ENCODE measurements around the gene KRTAP9-4.
"Not testable (repeated sequence)": the region's sequence is repeated elsewhere in the genome, so short reads cannot be mapped to it uniquely, and the experiment has no call there.

KRTAP9-4 gene, protein sequence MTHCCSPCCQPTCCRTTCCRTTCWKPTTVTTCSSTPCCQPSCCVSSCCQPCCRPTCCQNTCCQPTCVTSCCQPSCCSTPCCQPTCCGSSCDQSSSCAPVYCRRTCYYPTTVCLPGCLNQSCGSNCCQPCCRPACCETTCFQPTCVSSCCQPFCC

DNA sequence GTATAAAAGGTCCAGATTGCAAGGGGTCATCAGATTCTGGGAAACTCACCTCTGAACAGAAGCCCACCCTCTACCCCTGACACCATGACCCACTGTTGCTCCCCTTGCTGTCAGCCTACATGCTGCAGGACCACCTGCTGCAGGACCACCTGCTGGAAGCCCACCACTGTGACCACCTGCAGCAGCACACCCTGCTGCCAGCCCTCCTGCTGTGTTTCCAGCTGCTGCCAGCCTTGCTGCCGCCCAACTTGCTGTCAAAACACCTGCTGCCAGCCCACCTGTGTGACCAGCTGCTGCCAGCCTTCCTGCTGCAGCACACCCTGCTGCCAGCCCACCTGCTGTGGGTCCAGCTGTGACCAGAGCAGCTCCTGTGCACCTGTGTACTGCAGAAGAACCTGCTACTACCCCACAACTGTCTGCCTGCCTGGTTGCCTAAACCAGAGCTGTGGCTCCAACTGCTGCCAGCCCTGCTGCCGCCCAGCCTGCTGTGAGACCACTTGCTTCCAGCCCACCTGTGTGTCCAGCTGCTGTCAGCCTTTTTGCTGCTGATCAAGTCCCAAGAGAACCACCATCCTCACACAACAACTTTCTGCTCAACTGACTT, at the start of gene KRTAP9-4:
TSS of gene KRTAP9-4 (plus strand) at position 51 of the 604 bp plus-strand sequence. CDS start at position 85, 34 bp downstream.
- in situ Hi-C loops (cut with MboI; ENCODE audit: low sequenced_read_pairs), result not testable (repeated sequence)

DNA sequence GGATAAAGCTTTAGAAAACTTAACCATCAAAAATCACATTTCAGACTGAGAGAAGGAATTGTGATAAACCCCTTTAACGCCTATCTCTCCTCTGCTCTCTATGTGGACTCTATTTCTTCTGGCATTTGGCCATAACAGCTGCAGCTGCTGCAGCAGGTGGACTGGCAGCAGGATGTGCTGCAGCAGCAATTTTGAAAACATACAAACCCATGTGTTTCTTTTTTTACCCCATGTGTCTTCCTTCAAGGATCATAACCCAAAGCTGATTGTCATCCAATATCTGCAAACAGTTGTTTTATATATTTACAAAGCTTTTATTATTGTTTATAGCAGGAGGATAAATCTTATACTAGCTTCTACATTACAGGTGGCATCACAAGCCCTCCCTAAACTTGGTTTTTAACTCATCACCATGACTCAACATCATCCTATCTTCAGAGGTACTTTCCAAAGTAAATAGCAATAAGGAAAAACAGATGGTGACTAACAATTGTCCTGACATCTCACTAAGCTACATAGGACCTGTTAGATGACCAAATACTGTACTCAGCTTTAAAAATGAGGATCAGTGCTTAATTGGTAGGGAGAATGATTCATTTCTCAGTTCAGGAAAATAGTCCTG, 37.5 kb upstream of the KRTAP9-4 start:
- in situ Hi-C loops (cut with MboI; ENCODE audit: low sequenced_read_pairs), result no loop called here

DNA sequence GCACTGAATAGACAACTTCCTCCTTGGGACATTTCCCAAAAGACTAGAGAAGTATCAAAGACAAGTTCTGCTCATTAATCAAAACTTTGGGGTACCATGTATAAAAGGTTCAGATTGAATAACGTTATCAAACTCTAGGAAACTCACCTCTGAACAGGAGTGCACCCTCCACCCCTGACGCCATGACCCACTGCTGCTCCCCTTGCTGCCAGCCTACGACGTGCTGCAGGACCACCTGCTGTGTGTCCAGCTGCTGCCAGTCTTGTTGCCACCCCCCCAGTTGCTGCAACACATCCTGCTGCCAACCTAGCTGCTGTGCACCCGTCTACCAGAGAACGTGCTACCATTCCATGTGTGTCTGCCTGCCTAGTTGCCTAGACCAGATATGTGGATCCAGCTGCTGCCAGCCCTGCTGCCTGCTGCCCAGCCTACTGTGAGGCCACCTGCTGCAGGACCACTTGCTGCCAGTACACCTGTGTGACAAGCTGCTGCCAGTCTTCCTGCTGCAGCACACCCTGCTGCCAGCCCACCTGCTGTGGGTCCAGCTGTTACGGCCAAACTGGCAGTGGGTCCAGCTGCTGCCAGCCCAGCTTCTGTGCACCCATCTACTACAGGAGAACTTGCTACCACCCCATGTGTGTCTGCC, 36.8 kb upstream of the KRTAP9-4 start:
- in situ Hi-C loops (cut with MboI; ENCODE audit: low sequenced_read_pairs), result no loop called here

DNA sequence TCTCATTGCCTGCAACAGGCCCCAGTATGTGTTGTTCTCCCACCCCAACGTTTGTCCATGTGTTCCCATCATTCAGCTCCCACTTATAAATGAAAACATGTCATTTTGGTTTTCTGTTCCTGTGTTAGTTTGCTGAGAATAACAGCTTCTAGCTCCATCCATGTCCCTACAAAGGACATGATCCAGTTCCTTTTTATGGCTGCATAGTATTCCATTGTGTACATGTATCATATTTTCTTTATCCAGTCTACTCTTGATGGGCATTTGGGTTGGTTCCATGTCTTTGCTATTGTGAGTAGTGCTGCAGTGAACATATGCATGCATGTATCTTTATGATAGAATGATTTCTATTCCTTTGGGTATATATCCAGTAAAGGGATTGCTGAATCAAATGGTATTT, 33.8 kb upstream of the KRTAP9-4 start:
- in situ Hi-C loops (cut with MboI; ENCODE audit: low sequenced_read_pairs), result no loop called here

DNA sequence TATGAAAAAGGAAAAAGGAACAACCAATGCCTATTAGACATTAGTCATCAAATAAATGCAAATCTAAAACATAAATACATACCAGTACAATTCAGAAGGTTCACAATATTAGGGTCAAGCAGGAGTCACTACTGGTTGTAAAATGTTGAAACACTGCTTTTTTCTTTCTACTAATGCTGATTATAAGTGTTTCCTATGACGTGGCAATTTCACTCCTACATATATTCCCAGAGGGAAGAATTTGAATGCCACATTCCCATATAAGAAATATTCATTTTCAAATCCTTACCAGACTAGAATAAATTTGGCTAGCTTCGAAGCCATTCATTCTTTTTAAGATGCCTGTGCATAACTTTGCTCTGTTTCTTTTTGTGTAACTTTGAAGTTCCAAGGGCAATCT, 25.7 kb upstream of the KRTAP9-4 start:
- in situ Hi-C loops (cut with MboI; ENCODE audit: low sequenced_read_pairs), result no loop called here

DNA sequence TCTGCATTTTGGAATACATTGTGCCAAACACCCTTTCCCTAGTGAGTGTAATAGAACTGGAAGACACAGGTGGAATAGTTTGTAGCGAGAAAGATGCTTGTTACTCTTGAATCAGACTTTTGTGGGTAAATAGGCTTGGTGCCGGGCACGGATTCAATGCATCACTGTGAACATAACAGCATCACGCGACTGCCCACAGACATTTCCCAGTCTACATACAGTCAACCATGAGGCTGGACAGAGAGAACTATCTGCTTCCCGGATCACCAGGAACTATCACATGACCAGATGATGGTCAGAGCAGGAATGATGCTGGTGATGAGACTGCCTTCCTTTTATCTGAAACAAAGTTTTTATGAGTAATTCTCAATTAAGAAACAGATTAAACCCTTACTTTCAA, 23.4 kb upstream of the KRTAP9-4 start:
- in situ Hi-C loops (cut with MboI; ENCODE audit: low sequenced_read_pairs), result no loop called here

DNA sequence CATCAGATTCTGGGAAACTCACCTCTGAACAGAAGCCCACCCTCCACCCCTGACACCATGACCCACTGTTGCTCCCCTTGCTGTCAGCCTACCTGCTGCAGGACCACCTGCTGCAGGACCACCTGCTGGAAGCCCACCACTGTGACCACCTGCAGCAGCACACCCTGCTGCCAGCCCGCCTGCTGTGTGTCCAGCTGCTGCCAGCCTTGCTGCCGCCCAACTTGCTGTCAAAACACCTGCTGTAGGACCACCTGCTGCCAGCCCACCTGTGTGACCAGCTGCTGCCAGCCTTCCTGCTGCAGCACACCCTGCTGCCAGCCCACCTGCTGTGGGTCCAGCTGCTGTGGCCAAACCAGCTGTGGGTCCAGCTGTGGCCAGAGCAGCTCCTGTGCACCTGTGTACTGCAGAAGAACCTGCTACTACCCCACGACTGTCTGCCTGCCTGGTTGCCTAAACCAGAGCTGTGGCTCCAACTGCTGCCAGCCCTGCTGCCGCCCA, 22.8 kb upstream of the KRTAP9-4 start, which contains the start of gene KRTAP9-2:
TSS of gene KRTAP9-2 (plus strand) at position 51 of the 498 bp plus-strand sequence. CDS start at position 58, 7 bp downstream.
- in situ Hi-C loops (cut with MboI; ENCODE audit: low sequenced_read_pairs), result not testable (repeated sequence)

DNA sequence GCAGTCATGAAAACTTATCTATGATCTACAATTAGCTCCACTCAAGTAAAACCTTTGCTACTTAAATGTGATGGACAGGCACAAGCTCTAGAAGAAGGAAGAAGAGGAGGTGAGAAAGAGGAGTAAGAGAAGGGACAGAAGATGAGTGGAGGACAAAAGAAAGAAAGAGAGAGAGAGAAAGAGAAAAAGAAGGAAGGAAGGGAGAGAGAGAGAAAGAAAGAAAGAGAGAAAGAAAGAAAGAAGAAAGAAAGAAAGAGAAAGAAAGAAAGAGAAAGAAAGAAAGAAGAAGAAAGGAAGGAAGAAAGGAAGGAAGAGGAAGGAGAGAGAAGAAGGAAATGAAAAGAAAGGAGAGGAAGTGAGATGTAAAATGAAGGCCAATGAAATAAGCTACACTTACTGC, 19.4 kb upstream of the KRTAP9-4 start:
- in situ Hi-C loops (cut with MboI; ENCODE audit: low sequenced_read_pairs), result no loop called here

DNA sequence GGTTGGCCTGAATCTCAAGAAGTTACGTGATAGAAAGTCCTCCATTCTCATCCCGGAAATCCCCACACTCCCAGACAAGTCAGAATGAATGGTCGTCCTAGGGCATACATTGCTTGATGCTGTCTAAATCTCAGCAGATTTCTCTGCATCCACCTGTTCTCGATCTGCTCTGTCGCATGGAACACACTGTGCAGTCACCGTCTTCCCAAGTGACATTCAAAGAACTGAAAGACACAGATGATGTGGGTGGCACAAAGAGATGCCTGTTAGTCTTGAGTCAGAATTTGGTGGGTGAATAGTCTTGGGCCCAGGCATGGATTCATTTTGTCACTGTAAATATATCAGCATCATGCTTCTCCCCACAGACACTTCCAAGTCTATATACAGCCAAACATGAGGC, 17.8 kb upstream of the KRTAP9-4 start:
- in situ Hi-C loops (cut with MboI; ENCODE audit: low sequenced_read_pairs), result no loop called here

DNA sequence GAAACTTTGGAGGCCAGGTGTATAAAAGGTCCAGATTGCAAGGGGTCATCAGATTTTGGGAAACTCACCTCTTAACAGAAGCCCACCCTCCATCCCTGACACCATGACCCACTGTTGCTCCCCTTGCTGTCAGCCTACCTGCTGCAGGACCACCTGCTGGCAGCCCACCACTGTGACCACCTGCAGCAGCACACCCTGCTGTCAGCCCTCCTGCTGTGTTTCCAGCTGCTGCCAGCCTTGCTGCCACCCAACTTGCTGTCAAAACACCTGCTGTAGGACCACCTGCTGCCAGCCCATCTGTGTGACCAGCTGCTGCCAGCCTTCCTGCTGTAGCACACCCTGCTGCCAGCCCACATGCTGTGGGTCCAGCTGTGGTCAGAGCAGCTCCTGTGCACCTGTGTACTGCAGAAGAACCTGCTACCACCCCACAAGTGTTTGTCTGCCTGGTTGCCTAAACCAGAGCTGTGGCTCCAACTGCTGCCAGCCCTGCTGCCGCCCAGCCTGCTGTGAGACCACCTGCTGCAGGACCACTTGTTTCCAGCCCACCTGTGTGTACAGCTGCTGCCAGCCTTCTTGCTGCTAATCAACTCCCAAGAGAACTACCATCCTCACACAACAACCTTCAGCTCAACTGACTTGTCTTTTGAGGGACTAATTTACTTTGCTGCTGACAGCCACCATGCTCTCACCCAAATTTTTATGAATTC, 16.9 kb upstream of the KRTAP9-4 start, which contains the start of gene KRTAP9-3:
TSS of gene KRTAP9-3 (plus strand) at position 51 of the 707 bp plus-strand sequence. CDS start at position 104, 53 bp downstream.
- in situ Hi-C loops (cut with MboI; ENCODE audit: low sequenced_read_pairs), result not testable (repeated sequence)

DNA sequence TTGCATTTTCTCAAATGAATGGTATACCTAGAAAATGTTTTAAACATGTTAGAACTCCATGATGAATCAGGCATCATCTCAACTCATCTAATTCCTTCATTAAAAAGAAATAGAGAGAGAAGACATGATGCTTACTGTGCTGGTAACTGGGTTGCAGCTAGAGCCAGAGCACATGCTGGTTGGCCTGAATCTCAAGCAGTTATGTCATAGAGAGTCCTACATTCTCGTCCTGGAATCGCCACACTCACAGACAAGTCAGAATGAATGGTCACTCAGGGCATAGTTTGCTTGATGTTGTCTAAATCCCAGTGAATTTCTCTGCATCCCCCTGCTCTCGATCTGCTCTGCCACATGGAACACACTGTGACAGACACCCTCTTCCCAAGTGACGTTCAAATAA, 12.4 kb upstream of the KRTAP9-4 start:
- in situ Hi-C loops (cut with MboI; ENCODE audit: low sequenced_read_pairs), result not testable (repeated sequence)

DNA sequence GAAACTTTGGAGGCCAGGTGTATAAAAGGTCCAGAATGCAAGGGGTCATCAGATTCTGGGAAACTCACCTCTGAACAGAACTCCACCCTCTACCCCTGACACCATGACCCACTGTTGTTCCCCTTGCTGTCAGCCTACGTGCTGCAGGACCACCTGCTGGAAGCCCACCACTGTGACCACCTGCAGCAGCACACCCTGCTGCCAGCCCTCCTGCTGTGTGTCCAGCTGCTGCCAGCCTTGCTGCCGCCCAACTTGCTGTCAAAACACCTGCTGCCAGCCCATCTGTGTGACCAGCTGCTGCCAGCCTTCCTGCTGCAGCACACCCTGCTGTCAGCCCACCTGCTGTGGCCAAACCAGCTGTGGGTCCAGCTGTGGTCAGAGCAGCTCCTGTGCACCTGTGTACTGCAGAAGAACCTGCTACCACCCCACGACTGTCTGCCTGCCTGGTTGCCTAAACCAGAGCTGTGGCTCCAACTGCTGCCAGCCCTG, 11.5 kb upstream of the KRTAP9-4 start, which contains the start of gene KRTAP9-8:
TSS of gene KRTAP9-8 (plus strand) at position 51 of the 489 bp plus-strand sequence. CDS start at position 104, 53 bp downstream.
- in situ Hi-C loops (cut with MboI; ENCODE audit: low sequenced_read_pairs), result not testable (repeated sequence)

DNA sequence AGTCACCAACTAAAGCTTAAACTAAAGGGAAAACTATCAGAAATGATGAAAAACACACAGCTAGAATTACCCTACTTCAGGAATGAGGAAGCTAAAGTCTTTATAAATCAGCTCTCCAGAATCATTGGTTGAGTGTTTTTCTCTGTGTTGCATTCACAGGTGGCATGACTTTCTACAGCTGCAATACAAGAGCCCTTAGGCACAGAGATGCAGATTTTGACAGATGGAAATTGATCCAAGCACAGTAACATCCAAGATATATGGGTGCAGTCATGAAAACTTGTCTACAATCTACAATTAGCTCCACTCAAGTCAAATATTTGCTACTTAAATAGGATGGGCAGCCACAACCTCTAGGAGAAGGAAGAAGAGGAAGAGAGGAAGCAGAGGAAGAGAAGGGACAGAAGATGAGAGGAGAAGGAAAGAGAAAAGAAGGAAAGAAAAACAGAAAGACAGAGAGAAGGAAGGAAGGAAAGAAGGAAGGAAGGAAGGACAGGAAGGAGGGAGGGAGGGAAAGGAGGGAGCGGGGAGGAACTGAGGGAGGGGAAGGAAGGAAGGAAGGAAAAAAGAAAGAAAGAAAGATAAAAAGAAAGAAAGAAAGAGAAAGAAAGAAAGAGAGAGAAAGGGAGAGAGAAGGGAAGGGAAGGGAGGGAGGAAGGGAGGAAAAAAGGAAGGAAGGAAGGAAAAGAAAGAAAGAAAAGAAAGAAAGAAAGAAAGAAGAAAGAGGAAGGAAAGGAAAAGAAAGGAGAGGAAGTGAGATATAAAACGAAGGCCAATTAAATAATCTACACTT, 2.3 kb upstream of the KRTAP9-4 start:
- in situ Hi-C loops (cut with MboI; ENCODE audit: low sequenced_read_pairs), result not testable (repeated sequence)

DNA sequence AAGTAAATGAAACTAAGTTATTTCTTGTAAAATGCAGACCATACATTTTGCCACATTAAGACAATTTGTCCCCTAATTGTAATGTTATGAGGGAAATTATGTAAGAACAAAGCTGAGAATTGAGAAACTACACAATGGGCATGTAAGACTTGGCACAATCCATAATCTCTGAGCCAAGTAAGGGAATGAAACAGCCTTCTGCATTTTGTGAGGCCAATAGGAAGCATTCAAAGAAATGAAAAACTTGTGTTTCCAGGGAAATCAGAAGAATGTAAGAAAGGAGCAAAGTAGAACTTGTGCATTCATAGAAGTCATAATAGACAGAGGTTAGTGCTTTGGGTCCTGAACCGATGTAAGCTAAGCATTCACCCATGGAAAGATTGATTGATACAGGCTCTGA, 1.8 kb downstream of the KRTAP9-4 start:
- in situ Hi-C loops (cut with MboI; ENCODE audit: low sequenced_read_pairs), result no loop called here

DNA sequence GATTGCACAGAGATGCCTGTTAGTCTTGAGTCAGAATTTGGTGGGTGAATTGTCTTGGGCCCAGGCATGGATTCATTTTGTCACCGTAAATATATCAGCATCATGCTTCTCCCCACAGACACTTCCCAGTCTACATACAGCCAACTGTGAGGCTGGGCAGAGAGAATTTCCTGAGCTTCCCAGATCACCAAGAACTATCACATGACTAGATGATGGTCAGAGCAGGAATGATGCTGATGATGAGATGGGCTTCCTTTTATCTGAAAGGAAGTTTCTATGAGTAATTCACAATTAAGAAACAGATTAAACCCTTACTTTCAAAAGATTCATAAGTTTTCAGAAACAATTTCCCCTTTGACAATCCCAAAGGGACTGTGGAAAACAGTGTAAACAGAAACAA, 5.4 kb downstream of the KRTAP9-4 start:
- in situ Hi-C loops (cut with MboI; ENCODE audit: low sequenced_read_pairs), result no loop called here

DNA sequence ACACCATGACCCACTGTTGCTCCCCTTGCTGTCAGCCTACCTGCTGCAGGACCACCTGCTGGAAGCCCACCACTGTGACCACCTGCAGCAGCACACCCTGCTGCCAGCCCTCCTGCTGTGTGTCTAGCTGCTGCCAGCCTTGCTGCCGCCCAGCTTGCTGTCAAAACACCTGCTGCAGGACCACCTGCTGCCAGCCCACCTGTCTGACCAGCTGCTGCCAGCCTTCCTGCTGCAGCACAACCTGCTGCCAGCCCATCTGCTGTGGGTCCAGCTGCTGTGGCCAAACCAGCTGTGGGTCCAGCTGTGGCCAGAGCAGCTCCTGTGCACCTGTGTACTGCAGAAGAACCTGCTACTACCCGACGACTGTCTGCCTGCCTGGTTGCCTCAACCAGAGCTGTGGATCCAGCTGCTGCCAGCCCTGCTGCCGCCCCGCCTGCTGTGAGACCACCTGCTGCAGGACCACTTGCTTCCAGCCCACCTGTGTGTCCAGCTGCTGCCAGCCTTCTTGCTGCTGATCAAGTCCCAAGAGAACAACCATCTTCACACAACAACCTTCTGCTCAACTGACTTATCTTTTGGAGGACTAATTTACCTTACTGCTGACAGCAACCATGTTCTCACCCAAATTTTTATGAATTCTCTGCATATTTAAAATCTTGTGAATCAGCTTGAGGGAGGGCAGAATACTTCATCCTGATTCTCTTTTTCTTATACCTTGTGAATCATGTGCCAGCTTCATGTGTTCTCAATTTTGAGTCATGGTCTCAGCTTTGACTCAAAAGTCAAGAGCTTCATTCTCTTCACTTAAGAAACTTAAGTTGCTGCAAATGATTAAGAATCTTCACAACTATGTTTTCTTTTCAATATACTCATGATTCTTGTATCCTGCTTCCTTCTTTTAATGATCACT, 6.1 kb downstream of the KRTAP9-4 start, which contains the start of gene KRTAP9-9:
TSS of gene KRTAP9-9 (plus strand) at position 4 of the 910 bp plus-strand sequence.
- in situ Hi-C loops (cut with MboI; ENCODE audit: low sequenced_read_pairs), result not testable (repeated sequence)

DNA sequence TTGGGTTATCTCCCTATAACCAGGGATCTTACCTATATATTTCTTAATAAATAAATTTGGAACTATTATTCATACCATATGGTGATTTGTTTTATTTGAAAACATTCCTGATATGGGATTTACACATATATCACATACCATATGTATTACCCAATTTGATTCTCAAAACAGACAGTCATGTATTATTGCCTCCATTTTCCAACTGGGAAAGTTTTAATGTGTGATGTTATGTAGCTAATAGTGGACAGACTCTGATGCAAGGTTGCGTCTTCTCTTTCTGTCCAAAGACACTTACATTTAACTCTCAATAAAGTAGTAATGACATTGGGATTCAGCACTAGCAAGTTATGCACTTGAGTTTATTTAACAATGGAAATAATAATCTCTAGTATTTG, 6.8 kb downstream of the KRTAP9-4 start:
- in situ Hi-C loops (cut with MboI; ENCODE audit: low sequenced_read_pairs), result no loop called here

DNA sequence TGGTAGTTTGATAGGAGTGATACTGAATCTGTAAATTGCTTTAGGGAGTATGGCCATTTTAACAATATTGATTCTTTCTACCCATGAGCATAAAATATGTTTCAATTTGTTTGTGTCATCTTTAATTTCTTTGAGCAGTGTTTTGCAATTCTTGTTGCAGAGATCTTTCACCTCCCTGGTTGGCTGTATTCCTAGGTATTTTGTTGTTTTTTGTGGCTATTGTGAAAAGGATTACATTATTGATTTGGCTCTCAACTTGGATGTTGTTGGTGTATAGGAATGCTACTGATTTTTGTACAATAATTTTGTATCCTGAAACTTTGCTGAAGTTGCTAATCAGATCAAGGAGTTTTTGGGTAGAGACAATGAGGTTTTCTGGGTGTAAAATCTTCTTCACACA, 8.9 kb downstream of the KRTAP9-4 start:
- in situ Hi-C loops (cut with MboI; ENCODE audit: low sequenced_read_pairs), result no loop called here

DNA sequence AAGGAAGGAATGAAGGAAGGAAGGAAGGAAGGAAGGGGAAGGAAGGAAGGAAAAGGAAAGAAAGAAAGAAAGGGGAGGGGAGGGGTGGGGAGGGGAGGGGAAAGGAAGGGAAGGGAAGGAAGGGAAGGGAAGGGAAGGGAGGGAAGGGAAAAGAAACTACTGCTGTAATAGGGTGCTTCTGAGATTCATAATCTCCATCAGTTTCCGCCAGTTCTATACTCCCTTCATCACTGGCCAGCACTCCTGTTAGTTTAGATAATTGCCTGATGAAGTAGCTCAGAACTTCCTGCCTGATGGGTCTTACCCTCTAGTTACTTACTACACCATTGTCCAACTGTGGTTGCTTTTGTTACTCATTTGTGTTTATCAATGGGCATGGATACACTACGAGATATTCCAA, 13.7 kb downstream of the KRTAP9-4 start:
- in situ Hi-C loops (cut with MboI; ENCODE audit: low sequenced_read_pairs), result no loop called here

All from hTERT RPE-1 (cell line).